Left colon (tissue), 2 donors: ENCODE results near the gene STYXL2. TPM values are rescaled to one million over a fixed set of nuclear protein-coding genes. Genes with fewer than 3 reads are reported as not detected.

Experiments used
- ATAC-seq: fragments of 200-7000 bp; cut with Tn5 transposase; one replicate; pipeline ENCODE4 v1.9.1; 2020; ENCODE audit warnings: mild to moderate bottlenecking, moderate library complexity
- DNase-seq, 2 donors: peaks; one replicate each; pipeline ENCODE4 v3.0.0-alpha.2; 2020
- intact Hi-C, 2 donors: fragments of 100-400 bp; cut with DNase I in 1 of 2; cut with micrococcal nuclease in 1 of 2; formaldehyde crosslinking; loops; one replicate each; pipeline versions ENCODE4 v1.11.2 to v1.14.0; 2022; cut with DNase I, micrococcal nuclease
- total RNA-seq, 2 donors: library from RNA; stranded (reverse); fragmentation: NEBNext Ultra II Directional; extraction: Animal tissue kit (Norgen Biotek cat#: 25700); gene quantifications; one replicate each; pipeline ENCODE4 v1.2.1, GENCODE V29; 2021
- donor health status: DM: no; HTN: no; CAD: no.
- donor health status: DM: yes; HTN: yes; CAD: no.

STYXL2 gene
- total RNA-seq, 2 donors from 2014 or later, result 0.34 TPM; not detected in 1

GRCh38 chr1:167101754-167102153, 7.9 kb downstream of the STYXL2 start:
- ATAC-seq, result no peak

DNA sequence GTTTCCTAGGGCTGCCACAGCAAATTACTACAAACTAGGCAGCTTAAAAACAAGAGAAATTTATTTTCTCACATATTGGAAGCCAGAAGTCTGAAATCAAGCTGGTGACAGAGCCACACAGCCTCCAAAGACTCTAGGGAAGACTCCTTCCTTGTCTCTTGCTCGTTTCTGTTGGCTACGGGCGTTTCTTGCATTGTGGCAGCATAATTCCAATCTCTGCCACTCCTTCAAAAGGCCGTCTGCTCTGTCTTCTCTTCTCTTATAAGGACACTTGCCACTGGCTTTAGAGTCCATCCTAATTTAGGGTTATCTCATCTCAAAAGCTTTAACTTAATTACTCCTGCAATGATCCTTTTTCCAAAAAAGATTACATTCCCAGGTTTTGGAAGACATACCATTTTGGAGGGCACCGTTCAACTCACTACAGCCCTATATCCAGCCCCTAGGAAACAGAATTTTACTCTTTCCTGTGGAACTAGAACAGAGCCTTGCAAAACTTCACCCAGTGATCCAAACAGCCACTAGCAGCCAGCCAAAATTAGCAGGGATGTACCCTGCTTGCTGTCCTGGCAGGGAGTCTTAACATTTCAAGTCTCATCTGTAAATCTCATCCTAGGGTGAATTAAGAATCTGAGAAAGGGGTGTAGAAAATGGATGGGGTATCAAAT, 9.2 kb downstream of the STYXL2 start:
- DNase-seq (no peak), ATAC-seq (no peak)
- intact Hi-C loops, result no loop called here

More at GRCh38 chr1:167101754-167102153, 7.9 kb downstream of the STYXL2 start:
- intact Hi-C loops, result no loop called here
- DNase-seq, result no peak

DNA sequence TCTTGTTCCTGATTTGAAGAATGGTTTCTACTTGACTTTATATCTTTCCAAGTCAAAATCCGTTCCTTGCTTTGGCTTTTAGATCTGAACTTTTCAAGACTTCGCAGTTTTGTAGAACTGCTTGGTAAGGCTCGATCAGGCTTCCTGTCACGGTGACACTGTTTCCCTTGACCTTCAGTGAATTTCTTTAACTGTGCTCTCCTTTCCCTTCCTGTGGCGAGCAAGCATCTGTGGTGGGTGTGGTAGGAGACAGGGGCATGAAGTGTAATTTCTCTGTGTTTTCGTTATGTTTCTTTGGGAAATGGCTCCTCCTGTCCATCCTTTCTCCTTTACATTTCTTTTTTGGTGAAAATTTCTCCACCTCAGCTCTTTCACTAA, 10.4 kb downstream of the STYXL2 start:
- intact Hi-C loops, result no loop called here
- DNase-seq (no peak), ATAC-seq (no peak)

DNA sequence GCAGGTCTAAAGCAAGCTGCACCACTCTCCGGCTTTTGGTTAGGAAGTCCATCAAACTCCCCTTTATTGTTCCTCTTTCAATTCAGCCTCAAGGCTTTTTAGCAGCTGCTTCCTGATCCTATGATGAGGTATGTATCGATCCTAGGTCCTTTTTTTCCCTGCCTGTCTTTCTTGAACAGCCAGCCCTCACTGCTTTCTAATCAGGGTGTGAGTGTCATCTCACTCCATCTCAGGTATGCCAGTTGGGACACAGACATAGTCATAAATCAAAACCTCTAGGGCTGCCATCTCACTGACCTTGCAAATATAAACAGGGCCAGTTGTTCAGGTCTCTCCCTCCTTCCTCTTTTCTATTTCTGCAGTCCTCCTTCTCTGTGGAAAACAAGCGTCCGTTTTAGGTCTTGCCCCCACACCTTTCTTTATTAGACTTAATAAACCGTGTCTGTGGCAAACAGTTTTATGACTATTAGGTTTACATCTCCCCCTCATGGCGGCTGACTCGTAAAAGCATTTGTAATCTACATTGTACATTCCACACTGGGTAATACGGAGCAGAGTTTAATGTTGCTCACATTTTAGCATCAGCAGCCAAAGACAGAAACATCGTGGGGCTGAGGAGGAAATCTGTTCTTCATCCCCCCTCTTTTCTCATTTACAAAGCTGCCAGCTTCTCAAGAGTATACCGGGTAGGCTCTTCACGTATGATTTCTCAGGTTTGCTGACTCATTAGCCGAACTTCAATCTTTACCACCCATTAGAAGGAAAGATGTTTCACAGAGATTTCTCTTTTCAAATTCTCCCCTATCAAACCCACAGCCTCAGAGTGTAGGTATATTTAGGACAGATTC, 11.6 kb downstream of the STYXL2 start:
- ATAC-seq, result peak; percentile 60
- DNase-seq, result no peak
- intact Hi-C loops, result no loop called here

DNA sequence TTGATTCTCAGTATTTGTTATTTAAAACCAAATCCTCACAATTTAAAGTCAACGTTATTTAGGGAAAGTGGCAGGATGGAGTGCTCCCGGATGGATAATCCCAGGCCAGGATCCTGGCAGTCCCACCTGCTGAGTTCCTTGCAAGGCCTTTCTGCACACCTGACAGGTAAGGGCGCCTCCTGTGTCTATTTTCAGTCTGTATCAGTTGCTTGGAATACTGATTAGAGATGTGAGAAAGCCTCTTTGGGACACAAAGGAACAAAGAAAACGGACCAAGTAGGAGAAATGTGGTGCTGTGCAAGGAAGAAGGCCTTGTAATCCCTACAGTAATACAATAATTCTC, 12.2 kb downstream of the STYXL2 start:
- intact Hi-C loops, result no loop called here
- ATAC-seq, result no peak
- no peak for DNase-seq

GRCh38 chr1:167107456-167107855, 13.6 kb downstream of the STYXL2 start:
- no peak for ATAC-seq

GRCh38 chr1:167109125-167109524, 15.2 kb downstream of the STYXL2 start:
- ATAC-seq (peak; percentile 44), DNase-seq (no peak)
- intact Hi-C loops, result no loop called here

More at GRCh38 chr1:167107456-167107855, 13.6 kb downstream of the STYXL2 start:
- no peak for DNase-seq
- intact Hi-C loops, result no loop called here

GRCh38 chr1:167110586-167110985, 16.7 kb downstream of the STYXL2 start:
- intact Hi-C loops, result no loop called here
- ATAC-seq, result no peak
- no peak for DNase-seq

- DNase-seq (peak in 1 of 2 donors; percentile 42), ATAC-seq (peak; percentile 89)
- intact Hi-C loops, result no loop called here
Measured at GRCh38 chr1:167111868-167112709, 18.2 kb downstream of the STYXL2 start.

GRCh38 chr1:167114725-167115124, 20.9 kb downstream of the STYXL2 start:
- intact Hi-C loops, result no loop called here
- ATAC-seq, result no peak
- no peak for DNase-seq

DNA sequence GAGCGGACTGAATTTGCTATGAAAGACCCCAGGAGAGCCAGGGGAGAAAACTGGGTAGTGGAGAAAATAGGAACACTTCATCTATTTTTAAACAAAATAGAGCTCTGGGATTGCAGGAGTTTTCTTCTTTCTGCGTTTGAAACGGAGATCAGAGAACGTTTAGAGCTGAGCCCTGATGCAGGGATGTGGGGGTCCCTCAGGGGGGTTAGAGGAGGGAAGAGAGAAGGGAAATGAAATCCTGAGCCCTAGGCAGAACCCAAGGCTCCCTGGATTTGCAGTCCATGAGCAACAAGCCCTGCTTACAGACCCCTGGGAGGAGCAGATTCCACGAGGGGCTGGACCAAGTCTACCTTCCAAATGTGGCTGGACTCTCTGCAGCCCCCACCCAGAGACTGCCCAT, 21.8 kb downstream of the STYXL2 start:
- ATAC-seq (no peak), DNase-seq (no peak)
- intact Hi-C loops, result no loop called here

DNA sequence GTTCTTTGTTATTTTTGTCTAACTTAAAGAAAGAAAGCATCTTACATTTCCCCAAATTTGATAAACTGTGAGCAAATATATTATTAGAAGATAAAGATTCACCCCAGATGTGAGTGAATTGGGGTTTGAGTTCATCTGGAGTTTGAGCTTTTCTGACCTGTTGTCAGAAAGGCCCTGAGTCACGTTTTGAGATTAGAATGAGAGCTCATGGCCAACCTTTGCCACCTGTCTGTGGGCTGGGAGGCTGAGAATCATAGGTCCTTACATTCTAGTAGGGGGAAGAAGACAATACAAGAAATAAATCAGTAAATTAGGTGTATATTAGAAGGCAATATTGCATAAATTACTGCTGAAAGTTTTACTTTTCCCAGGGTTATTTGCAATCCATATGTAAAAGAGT, 22.3 kb downstream of the STYXL2 start:
- DNase-seq, result no peak
- ATAC-seq, result no peak
- intact Hi-C loops, result no loop called here

- no peak for ATAC-seq
- intact Hi-C loops, result no loop called here
- no peak for DNase-seq
Measured at GRCh38 chr1:167117225-167117624, 23.4 kb downstream of the STYXL2 start.

DNA sequence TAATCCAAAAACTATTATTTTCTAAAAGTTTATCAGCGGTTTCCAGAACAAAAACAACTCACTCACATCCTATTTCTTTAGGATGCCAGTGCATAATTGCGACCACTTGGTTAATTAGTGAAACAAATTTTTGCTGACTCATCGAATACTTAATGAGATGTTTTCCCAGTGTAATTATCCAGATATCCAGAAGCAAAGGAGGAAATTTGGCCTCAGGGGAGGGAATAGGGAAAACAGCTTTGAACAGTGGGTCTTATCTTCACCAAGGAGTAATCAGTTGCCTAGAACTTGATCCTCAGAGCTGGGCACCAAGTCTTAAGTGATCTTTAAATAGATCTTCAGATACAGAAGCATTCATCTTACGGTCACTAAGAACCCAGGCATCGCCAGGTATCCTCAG, 24.3 kb downstream of the STYXL2 start:
- intact Hi-C loops, result no loop called here
- no peak for DNase-seq
- ATAC-seq, result no peak

- ATAC-seq (no peak), DNase-seq (no peak)
- intact Hi-C loops, result no loop called here
Measured at GRCh38 chr1:167119696-167120095, 25.8 kb downstream of the STYXL2 start.

DNA sequence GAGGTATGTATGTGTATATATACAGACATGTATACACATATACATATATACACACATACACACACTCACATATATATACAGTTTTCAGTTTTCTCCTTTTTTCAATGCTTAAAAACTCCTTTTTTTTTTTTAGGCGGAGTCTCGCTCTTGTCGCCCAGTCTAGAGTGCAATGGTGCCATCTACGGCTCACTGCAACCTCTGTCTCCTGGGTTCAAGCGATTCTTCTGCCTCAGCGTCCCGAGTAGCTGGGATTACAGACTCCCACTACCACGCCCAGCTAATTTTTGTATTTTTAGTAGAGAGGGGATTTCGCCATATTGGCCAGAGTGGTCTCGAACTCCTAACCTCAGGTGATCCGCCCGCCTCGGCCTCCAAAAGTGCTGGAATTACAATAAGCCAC, 27.0 kb downstream of the STYXL2 start:
- intact Hi-C loops, result no loop called here
- peak; percentile 59 for ATAC-seq

GRCh38 chr1:167121375-167122120, 27.7 kb downstream of the STYXL2 start:
- DNase-seq (peak; percentile 86 to 89), ATAC-seq (peak; percentile 92)
- intact Hi-C loops, result no loop called here

More for the DNA sequence above, 27.0 kb downstream of the STYXL2 start:
- peak in 1 of 2 donors; percentile 28 for DNase-seq

DNA sequence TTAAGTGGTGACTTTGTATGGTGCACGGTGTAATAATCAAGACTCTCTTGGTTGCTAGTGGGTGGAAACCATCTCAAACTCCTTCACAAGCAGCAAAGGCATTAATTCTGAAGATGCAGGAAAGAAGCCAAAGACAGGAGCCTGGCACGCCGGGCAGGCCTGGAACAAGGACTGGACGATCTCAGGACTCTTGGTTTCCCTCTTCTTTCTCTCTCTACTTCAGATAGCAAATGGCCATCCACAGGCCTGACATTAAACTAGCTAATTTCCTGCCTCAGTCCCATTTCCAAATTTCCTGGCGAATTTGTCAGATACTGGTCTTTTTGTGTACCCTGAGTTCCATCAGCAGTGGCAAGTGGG, 28.2 kb downstream of the STYXL2 start:
- no peak for DNase-seq
- ATAC-seq, result no peak
- intact Hi-C loops, result no loop called here

DNA sequence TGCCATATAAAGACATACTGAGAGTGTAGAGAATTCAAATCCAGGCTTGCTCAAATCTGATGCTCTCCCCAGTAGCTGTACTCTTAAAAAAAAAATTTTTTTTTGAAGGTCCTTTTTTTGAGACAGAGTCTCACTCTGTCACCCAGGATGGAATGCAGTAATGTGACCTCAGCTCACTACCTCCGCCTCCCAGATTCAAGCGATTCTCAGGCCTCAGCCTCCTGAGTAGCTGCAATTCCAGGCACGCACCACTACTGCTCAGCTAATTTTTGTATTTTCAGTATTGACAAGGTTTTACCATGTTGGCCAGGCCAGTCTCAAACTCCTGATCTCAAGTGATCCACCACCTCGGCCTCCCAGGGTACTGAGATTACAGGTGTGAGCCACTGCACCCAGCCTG, 28.7 kb downstream of the STYXL2 start:
- ATAC-seq, result no peak
- intact Hi-C loops, result no loop called here
- DNase-seq, result no peak
